ENCODE measurements around the gene IL23A. TPM values are rescaled to one million over a fixed set of nuclear protein-coding genes. Genes with fewer than 3 reads are reported as not detected.
"Not testable (repeated sequence)": the region's sequence is repeated elsewhere in the genome, so short reads cannot be mapped to it uniquely, and the experiment has no call there.

IL23A gene
- total RNA-seq, 1 donor from 2014 or later: 0.67 TPM

DNA sequence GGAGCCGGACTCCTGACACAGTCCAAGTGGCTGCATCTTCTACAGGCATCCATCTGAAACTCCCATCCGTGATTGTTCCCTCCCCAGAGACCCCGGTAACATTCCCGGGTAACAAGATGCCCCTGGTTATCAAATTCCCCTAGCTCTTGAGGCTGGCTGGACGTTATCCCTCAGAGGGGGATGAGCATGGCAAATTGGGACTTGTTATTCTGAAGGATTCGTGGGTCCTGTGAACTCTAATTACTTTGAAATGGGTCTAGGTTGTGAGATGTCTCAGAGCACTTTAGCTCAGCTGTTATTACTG, 4.2 kb upstream of the IL23A start:
- Mint-ChIP-seq H3K9me3 (ENCODE audit: low read depth) (no peaks in the 10 kb centered on the region), H3K27ac (peak overlapping the region; percentile 99), H3K4me1 (ENCODE audit: low read depth) (peaks cover 9% of the 10 kb centered on the region), H3K27me3 (no peaks in the 10 kb centered on the region), H3K4me3 (ENCODE audit: low read depth) (peak overlapping the region; percentile 89), H3K36me3 (ENCODE audit: insufficient read depth) (no peaks in the 10 kb centered on the region)
- TF ChIP-seq, protein P1, sequence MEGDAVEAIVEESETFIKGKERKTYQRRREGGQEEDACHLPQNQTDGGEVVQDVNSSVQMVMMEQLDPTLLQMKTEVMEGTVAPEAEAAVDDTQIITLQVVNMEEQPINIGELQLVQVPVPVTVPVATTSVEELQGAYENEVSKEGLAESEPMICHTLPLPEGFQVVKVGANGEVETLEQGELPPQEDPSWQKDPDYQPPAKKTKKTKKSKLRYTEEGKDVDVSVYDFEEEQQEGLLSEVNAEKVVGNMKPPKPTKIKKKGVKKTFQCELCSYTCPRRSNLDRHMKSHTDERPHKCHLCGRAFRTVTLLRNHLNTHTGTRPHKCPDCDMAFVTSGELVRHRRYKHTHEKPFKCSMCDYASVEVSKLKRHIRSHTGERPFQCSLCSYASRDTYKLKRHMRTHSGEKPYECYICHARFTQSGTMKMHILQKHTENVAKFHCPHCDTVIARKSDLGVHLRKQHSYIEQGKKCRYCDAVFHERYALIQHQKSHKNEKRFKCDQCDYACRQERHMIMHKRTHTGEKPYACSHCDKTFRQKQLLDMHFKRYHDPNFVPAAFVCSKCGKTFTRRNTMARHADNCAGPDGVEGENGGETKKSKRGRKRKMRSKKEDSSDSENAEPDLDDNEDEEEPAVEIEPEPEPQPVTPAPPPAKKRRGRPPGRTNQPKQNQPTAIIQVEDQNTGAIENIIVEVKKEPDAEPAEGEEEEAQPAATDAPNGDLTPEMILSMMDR (IDR thresholded peaks at IDR 0.05; ENCODE audit: unreplicated experiment): no peak
- no peak for DNase-seq (ENCODE audit: low spot score, unreplicated experiment)

DNA sequence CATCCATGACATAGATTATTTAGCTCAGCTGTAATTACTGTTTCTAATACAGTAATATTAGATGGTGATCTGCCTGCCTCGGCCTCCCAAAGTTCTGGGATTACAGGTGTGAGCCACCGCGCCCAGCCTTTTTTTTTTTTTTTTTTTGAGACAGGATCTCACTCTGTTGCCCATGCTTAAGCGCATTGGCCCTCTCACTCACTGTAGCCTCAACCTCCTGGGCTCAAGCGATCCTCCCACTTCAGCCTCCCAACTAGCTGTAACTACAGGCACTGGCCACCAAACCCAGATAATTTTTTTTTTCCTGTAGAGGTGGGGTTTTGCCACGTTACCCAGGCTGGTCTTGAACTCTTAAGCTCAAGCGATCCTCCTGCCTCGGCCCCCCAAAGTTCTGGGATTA, 3.2 kb upstream of the IL23A start:
- not testable (repeated sequence) for H3K36me3 Mint-ChIP-seq (ENCODE audit: insufficient read depth); H3K27me3 Mint-ChIP-seq; H3K27ac Mint-ChIP-seq; H3K4me3 Mint-ChIP-seq (ENCODE audit: low read depth); H3K9me3 Mint-ChIP-seq (ENCODE audit: low read depth); DNase-seq (ENCODE audit: low spot score, unreplicated experiment); H3K4me1 Mint-ChIP-seq (ENCODE audit: low read depth)

DNA sequence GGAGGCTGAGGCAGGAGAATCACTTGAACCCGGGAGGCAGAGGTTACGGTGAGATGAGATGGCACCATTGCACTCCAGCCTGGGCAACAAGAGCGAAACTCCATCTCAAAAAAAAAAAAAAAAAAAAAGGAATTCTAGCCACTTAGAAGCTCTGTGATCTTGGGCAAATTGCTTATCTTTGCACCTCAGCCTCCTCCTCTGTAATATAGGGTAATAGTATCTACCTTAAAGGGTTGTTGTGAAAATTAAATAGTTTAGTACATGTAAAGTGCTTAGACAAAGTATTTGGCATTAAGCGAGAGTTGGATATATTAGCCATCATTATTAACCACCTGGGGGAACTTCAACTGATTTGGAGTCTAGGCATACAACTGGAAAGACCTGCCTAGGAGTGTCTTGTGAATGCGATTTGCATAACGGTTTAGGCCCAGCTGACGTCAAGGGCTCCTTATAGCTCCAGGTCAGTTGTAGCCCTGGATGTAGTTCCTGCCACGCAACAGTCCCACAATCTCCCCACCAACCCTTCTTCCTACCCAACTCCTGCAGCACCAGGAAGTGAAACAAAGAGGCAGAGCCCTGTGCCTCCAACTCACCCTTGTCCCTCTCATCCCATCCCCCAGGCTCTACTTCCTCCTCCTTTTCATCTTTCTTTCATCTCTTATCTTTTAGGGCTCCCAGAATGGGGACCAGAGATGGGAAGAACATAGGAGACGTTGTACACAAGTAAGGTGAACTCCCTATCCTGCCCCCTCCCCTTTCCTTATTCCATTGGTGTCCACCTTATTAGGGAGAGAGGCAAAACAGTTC, 2.1 kb upstream of the IL23A start:
- Mint-ChIP-seq H3K4me3 (ENCODE audit: low read depth) (no peak overlapping the region), H3K27ac (no peak overlapping the region), H3K9me3 (ENCODE audit: low read depth) (no peaks in the 10 kb centered on the region), H3K27me3 (no peaks in the 10 kb centered on the region), H3K36me3 (ENCODE audit: insufficient read depth) (no peaks in the 10 kb centered on the region), H3K4me1 (ENCODE audit: low read depth) (peaks cover 9% of the 10 kb centered on the region)
- no peak for DNase-seq (ENCODE audit: low spot score, unreplicated experiment)
- TF ChIP-seq, protein P1 (IDR thresholded peaks at IDR 0.05; ENCODE audit: unreplicated experiment): no peak

DNA sequence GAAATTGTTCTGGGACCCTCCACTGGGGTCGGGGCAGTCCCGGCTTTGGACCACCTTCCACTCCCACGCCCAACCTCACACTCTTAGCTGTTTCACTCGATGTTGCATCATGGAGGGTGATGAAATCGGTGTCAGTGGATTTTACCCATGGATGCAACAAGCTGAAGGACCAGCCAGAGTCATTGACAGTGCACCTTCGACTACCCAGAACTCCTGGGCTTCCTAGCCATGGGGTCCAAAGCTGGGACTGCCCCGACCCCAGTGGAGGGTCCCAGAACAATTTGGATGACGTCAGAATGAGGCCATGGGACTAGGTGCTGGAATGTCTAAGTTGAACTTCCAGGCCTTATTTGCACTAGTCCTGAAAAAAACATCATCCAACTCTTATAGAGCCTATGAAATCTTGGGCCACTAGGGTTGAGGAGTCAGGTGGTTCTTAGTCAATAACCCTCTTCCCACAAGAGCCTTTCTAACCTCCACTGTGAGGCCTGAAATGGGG, 882 bp upstream of the IL23A start:
- no peak for DNase-seq (ENCODE audit: low spot score, unreplicated experiment)
- no peaks in the 10 kb centered on the region for H3K27me3 Mint-ChIP-seq
- TF ChIP-seq, protein P1 (IDR thresholded peaks at IDR 0.05; ENCODE audit: unreplicated experiment): no peak

DNA sequence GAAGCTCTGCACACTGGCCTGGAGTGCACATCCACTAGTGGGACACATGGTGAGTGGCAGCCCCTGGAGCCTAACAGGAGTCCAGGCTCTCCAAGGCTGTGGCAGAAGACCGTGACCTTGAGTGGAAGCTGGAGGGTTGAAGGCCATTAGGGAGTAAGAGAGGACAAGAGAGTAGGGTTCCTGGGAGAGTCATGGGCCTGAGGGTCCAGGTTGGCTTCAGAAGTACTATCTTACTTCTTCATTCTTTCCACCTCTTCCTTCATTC, 406 bp downstream of the IL23A start:
- Mint-ChIP-seq H3K4me3 (ENCODE audit: low read depth) (no peak overlapping the region), H3K9me3 (ENCODE audit: low read depth) (no peaks in the 10 kb centered on the region), H3K27me3 (no peaks in the 10 kb centered on the region), H3K27ac (no peak overlapping the region), H3K36me3 (ENCODE audit: insufficient read depth) (peaks cover 5% of the 10 kb centered on the region), H3K4me1 (ENCODE audit: low read depth) (peaks cover 1% of the 10 kb centered on the region)
- no peak for DNase-seq (ENCODE audit: low spot score, unreplicated experiment)
- TF ChIP-seq, protein P1 (IDR thresholded peaks at IDR 0.05; ENCODE audit: unreplicated experiment): no peak

More for the DNA sequence above, 882 bp upstream of the IL23A start:
- Mint-ChIP-seq H3K4me3 (ENCODE audit: low read depth) (no peak overlapping the region), H3K36me3 (ENCODE audit: insufficient read depth) (no peaks in the 10 kb centered on the region), H3K27ac (no peak overlapping the region), H3K9me3 (ENCODE audit: low read depth) (no peaks in the 10 kb centered on the region), H3K4me1 (ENCODE audit: low read depth) (peaks cover 7% of the 10 kb centered on the region)

DNA sequence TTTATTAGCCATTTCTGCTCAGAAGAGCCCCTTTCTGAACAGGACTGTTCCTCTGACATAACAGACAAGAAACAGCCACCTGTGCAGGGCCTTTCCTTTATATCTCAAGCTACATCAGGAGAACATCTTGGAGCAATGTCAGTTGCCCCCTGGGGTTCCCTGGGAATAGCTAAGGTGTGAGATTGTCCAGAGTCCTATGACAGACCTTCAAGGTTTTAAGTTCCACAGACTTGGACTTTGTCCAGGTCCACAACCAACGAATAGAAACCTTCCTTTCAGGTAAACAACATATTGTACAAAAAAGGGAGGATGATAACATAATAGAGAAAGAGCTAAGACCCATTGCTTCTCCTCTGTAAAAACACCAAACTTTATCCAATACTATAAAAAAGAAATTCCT, 2.9 kb downstream of the IL23A start:
- TF ChIP-seq, protein P1 (IDR thresholded peaks at IDR 0.05; ENCODE audit: unreplicated experiment): no peak
- no peak for DNase-seq (ENCODE audit: low spot score, unreplicated experiment)
- Mint-ChIP-seq H3K27ac (no peak overlapping the region), H3K4me3 (ENCODE audit: low read depth) (no peak overlapping the region), H3K27me3 (no peaks in the 10 kb centered on the region), H3K36me3 (ENCODE audit: insufficient read depth) (peaks cover 8% of the 10 kb centered on the region), H3K4me1 (ENCODE audit: low read depth) (no peaks in the 10 kb centered on the region), H3K9me3 (ENCODE audit: low read depth) (no peaks in the 10 kb centered on the region)

DNA sequence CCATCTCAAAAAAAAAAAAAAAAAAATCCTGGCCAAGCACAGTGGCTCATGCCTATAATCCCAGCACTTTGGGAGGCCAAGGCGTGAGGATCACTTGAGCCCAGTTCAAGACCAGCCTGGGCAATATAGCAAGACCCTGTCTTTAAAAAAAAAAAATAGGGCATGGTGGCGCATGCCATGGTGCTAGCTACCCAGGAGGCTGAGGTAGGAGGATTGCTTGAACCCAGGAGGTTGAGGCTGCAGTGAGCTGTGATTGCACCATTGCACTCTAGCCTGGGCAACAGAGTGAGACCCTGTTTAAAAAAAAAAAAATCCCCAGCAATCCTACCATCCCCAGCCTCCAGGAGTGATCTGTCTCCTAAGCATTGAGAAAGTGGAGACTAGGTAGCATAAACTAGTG, 3.6 kb downstream of the IL23A start:
- H3K36me3 Mint-ChIP-seq (ENCODE audit: insufficient read depth): not testable (repeated sequence)

More for the DNA sequence above, 3.6 kb downstream of the IL23A start:
- not testable (repeated sequence) for H3K4me1 Mint-ChIP-seq (ENCODE audit: low read depth); H3K27ac Mint-ChIP-seq; H3K4me3 Mint-ChIP-seq (ENCODE audit: low read depth); H3K27me3 Mint-ChIP-seq; DNase-seq (ENCODE audit: low spot score, unreplicated experiment); H3K9me3 Mint-ChIP-seq (ENCODE audit: low read depth)

Measured in progenitor cell of endocrine pancreas (in vitro differentiated cells).